Measurements from ENCODE around the gene STK36. TPM values are rescaled to one million over a fixed set of nuclear protein-coding genes. Genes with fewer than 3 reads are reported as not detected.

Gene STK36
- total RNA-seq, 1 experiment from 2014 or later = 38.7 TPM

DNA sequence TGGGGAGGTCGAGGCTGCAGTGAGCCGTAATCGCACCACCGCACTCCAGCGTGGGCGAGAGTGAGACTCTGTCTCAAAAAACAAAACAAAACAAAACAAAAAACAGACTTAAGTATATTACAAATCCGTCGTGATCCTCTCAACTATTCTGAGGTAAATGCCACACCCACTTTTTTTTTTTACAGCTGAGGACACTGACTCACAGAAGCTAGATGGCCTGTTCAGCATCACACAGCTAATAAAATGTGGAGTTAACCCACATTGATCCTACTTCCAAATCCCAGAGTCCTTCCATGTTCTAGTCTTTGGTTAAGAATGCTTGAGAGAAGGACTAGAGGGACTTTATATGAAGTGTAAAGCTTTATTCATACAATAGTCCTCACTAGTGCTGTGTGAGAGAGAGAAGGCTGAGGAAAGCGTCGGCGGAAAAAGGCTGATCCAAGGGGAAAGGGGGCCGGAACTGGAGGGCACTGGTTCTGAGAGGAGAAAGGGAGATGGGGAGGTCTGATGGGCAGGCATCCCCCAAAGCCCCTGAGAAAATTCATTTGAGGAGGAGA lies 711 bp upstream of the STK36 start:
- H3K79me1 ChIP-seq (ENCODE audit: insufficient read depth, low read depth, low read length, poor library complexity, severe bottlenecking) = no peaks in the 10 kb centered on the region
- TF ChIP-seq, protein P1, sequence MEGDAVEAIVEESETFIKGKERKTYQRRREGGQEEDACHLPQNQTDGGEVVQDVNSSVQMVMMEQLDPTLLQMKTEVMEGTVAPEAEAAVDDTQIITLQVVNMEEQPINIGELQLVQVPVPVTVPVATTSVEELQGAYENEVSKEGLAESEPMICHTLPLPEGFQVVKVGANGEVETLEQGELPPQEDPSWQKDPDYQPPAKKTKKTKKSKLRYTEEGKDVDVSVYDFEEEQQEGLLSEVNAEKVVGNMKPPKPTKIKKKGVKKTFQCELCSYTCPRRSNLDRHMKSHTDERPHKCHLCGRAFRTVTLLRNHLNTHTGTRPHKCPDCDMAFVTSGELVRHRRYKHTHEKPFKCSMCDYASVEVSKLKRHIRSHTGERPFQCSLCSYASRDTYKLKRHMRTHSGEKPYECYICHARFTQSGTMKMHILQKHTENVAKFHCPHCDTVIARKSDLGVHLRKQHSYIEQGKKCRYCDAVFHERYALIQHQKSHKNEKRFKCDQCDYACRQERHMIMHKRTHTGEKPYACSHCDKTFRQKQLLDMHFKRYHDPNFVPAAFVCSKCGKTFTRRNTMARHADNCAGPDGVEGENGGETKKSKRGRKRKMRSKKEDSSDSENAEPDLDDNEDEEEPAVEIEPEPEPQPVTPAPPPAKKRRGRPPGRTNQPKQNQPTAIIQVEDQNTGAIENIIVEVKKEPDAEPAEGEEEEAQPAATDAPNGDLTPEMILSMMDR (conservative IDR thresholded peaks at IDR 0.05) = no peak
- H4K91ac ChIP-seq (ENCODE audit: insufficient read length, low read depth, low read length) = no peak overlapping the region
- H3K4me1 ChIP-seq (ENCODE audit: insufficient read depth, low read length) = no peaks in the 10 kb centered on the region
- H2BK15ac ChIP-seq (ENCODE audit: low read depth, low read length) = no peak overlapping the region
- no peak overlapping the region for H3K4ac ChIP-seq (ENCODE audit: low read depth, low read length)
- no peak overlapping the region for H2BK120ac ChIP-seq (ENCODE audit: low read depth, low read length, poor library complexity, severe bottlenecking)
- H3K23me2 ChIP-seq (ENCODE audit: insufficient read length, low read depth, low read length, poor library complexity, severe bottlenecking) = peaks cover 14% of the 10 kb centered on the region
- no peak overlapping the region for H3K14ac ChIP-seq (ENCODE audit: insufficient read depth, low read length)
- no peak overlapping the region for H3K56ac ChIP-seq (ENCODE audit: insufficient read length, low read depth, low read length)
- peak overlapping the region; percentile 86 for H3K4me2 ChIP-seq (ENCODE audit: insufficient read depth, insufficient read length, low read length)
- no peak overlapping the region for H3K18ac ChIP-seq (ENCODE audit: insufficient read length, low read depth, low read length)
- no peaks in the 10 kb centered on the region; the same call in 1 of the 2 replicates for H3K27me3 Mint-ChIP-seq (ENCODE audit: low read depth)
- peak overlapping the region; percentile 99 to 100 for H3K4me3 Mint-ChIP-seq
- H2BK20ac ChIP-seq (ENCODE audit: low read depth, low read length, poor library complexity, severe bottlenecking) = no peak overlapping the region
- H3K36me3 Mint-ChIP-seq (ENCODE audit: insufficient read depth in 1 of 3, low read depth in 3 of 3) = peaks cover 9 to 29% (median 23%) of the 10 kb centered on the region in 3 experiments; a peak in 6 of 7 replicates
- H3K27me3 ChIP-seq (ENCODE audit: insufficient read depth, low read length) = no peaks in the 10 kb centered on the region
- no peak overlapping the region for H4K8ac ChIP-seq (replicated peaks; ENCODE audit: insufficient read length, low read depth, low read length)
- no peak overlapping the region for H2BK5ac ChIP-seq (ENCODE audit: insufficient read length, low read length)
- DNase-seq = no peak
- no peak overlapping the region for H3T11ph ChIP-seq (ENCODE audit: low read length)
- WGBS (ENCODE audit: extremely low coverage, insufficient read length, low lambda C conversion rate) = no CpG with 5 or more reads among the region's 12 CpGs
- no peaks in the 10 kb centered on the region for H3K79me2 ChIP-seq (ENCODE audit: insufficient read depth, low read length)
- peak overlapping the region; percentile 84 to 100 (median 99) for H3K27ac Mint-ChIP-seq
- H3K27ac ChIP-seq (ENCODE audit: insufficient read length, low read depth, low read length) = no peak overlapping the region
- no peak overlapping the region for H2BK12ac ChIP-seq (ENCODE audit: insufficient read length, low read depth, low read length)
- H2AFZ ChIP-seq (ENCODE audit: low read length) = no peak overlapping the region
- H4K5ac ChIP-seq (ENCODE audit: insufficient read length, low read depth, low read length) = no peak overlapping the region
- H3K9me3 Mint-ChIP-seq = no peaks in the 10 kb centered on the region; a peak in 1 of 5 replicates
- H3K23ac ChIP-seq (ENCODE audit: insufficient read length, low read depth, low read length) = no peak overlapping the region
- H3K9me3 ChIP-seq (ENCODE audit: control insufficient read depth, low read depth, low read length) = no peaks in the 10 kb centered on the region
- peaks cover 12 to 14% of the 10 kb centered on the region in 2 experiments for H3K4me1 Mint-ChIP-seq
- H2AK5ac ChIP-seq (ENCODE audit: insufficient read length, low read length) = no peak overlapping the region
- no peaks in the 10 kb centered on the region for H4K20me1 ChIP-seq (ENCODE audit: control insufficient read depth, insufficient read depth, insufficient read length)
- peak overlapping the region; percentile 52 for H3K9ac ChIP-seq (ENCODE audit: extremely low read depth, insufficient read length, low read length)

Data from H9 (cell line).